ENCODE measurements around the gene FAR1.
"Not testable (repeated sequence)": the region's sequence is repeated elsewhere in the genome, so short reads cannot be mapped to it uniquely, and the experiment has no call there.

The FAR1 gene

GRCh38 chr11:13649619-13650018, 18.8 kb upstream of the FAR1 start:
- H3K36me3 ChIP-seq (ENCODE audit: insufficient read depth, low read depth, low read length): no peaks in the 10 kb centered on the region
- no peaks in the 10 kb centered on the region for H3K4me1 ChIP-seq (ENCODE audit: insufficient read depth, low read length)
- H3K4me3 ChIP-seq (ENCODE audit: low read length): no peak overlapping the region
- H3K27ac ChIP-seq (ENCODE audit: low read length): no peak overlapping the region
- H3K9me3 ChIP-seq (ENCODE audit: insufficient read depth, low read depth, low read length): no peaks in the 10 kb centered on the region
- no peaks in the 10 kb centered on the region for H3K27me3 ChIP-seq (ENCODE audit: insufficient read depth, low read length)
- H3K9ac ChIP-seq (ENCODE audit: low read depth, low read length): no peak overlapping the region

- not testable (repeated sequence) for H3K4me1 ChIP-seq (ENCODE audit: insufficient read depth, low read length); H3K36me3 ChIP-seq (ENCODE audit: insufficient read depth, low read depth, low read length); H3K9me3 ChIP-seq (ENCODE audit: insufficient read depth, low read depth, low read length); H3K9ac ChIP-seq (ENCODE audit: low read depth, low read length); H3K4me3 ChIP-seq (ENCODE audit: low read length); H3K27ac ChIP-seq (ENCODE audit: low read length); H3K27me3 ChIP-seq (ENCODE audit: insufficient read depth, low read length)
Observed at GRCh38 chr11:13651515-13651914, 17.0 kb upstream of the FAR1 start.

- no peak overlapping the region for H3K27ac ChIP-seq (ENCODE audit: low read length)
- no peaks in the 10 kb centered on the region for H3K27me3 ChIP-seq (ENCODE audit: insufficient read depth, low read length)
- H3K36me3 ChIP-seq (ENCODE audit: insufficient read depth, low read depth, low read length): no peaks in the 10 kb centered on the region
- no peak overlapping the region for H3K9ac ChIP-seq (ENCODE audit: low read depth, low read length)
- peaks cover 25% of the 10 kb centered on the region for H3K9me3 ChIP-seq (ENCODE audit: insufficient read depth, low read depth, low read length)
- H3K4me1 ChIP-seq (ENCODE audit: insufficient read depth, low read length): no peaks in the 10 kb centered on the region
- H3K4me3 ChIP-seq (ENCODE audit: low read length): no peak overlapping the region
Observed at GRCh38 chr11:13661074-13661623, 7.3 kb upstream of the FAR1 start.

GRCh38 chr11:13663631-13664071, 4.8 kb upstream of the FAR1 start:
- peaks cover 8% of the 10 kb centered on the region; the same call in 1 of the 2 replicates for H3K27me3 ChIP-seq (ENCODE audit: insufficient read depth, low read length)
- peaks cover 3% of the 10 kb centered on the region; the same call in 1 of the 2 replicates for H3K4me1 ChIP-seq (ENCODE audit: insufficient read depth, low read length)
- no peaks in the 10 kb centered on the region for H3K36me3 ChIP-seq (ENCODE audit: insufficient read depth, low read depth, low read length)
- H3K27ac ChIP-seq (ENCODE audit: low read length): no peak overlapping the region
- H3K9me3 ChIP-seq (ENCODE audit: insufficient read depth, low read depth, low read length): peaks cover 17% of the 10 kb centered on the region
- no peak overlapping the region for H3K9ac ChIP-seq (ENCODE audit: low read depth, low read length)
- no peak overlapping the region for H3K4me3 ChIP-seq (ENCODE audit: low read length)

- Histone ChIP-seq H3K4me3 (ENCODE audit: low read length) (no peak overlapping the region), H3K9me3 (ENCODE audit: insufficient read depth, low read depth, low read length) (peaks cover 10% of the 10 kb centered on the region), H3K9ac (ENCODE audit: low read depth, low read length) (no peak overlapping the region), H3K27ac (ENCODE audit: low read length) (no peak overlapping the region), H3K36me3 (ENCODE audit: insufficient read depth, low read depth, low read length) (no peaks in the 10 kb centered on the region), H3K27me3 (ENCODE audit: insufficient read depth, low read length) (peaks cover 8% of the 10 kb centered on the region; the same call in 1 of the 2 replicates), H3K4me1 (ENCODE audit: insufficient read depth, low read length) (peaks cover 3% of the 10 kb centered on the region; the same call in 1 of the 2 replicates)
Observed at GRCh38 chr11:13664351-13664750, 4.1 kb upstream of the FAR1 start.

GRCh38 chr11:13666708-13667107, 1.8 kb upstream of the FAR1 start:
- Histone ChIP-seq H3K9me3 (ENCODE audit: insufficient read depth, low read depth, low read length) (no peaks in the 10 kb centered on the region), H3K4me3 (ENCODE audit: low read length) (no peak overlapping the region), H3K36me3 (ENCODE audit: insufficient read depth, low read depth, low read length) (no peaks in the 10 kb centered on the region), H3K9ac (ENCODE audit: low read depth, low read length) (no peak overlapping the region), H3K27me3 (ENCODE audit: insufficient read depth, low read length) (peaks cover 8% of the 10 kb centered on the region; the same call in 1 of the 2 replicates), H3K4me1 (ENCODE audit: insufficient read depth, low read length) (peaks cover 7% of the 10 kb centered on the region), H3K27ac (ENCODE audit: low read length) (no peak overlapping the region)

- H3K36me3 ChIP-seq (ENCODE audit: insufficient read depth, low read depth, low read length): no peaks in the 10 kb centered on the region
- peak overlapping the region; percentile 86; the same call in 1 of the 2 replicates for H3K9ac ChIP-seq (ENCODE audit: low read depth, low read length)
- H3K4me1 ChIP-seq (ENCODE audit: insufficient read depth, low read length): peaks cover 7% of the 10 kb centered on the region
- H3K27me3 ChIP-seq (ENCODE audit: insufficient read depth, low read length): peaks cover 8% of the 10 kb centered on the region; the same call in 1 of the 2 replicates
- H3K4me3 ChIP-seq (ENCODE audit: low read length): peak overlapping the region; percentile 99
- H3K9me3 ChIP-seq (ENCODE audit: insufficient read depth, low read depth, low read length): no peaks in the 10 kb centered on the region
- no peak overlapping the region for H3K27ac ChIP-seq (ENCODE audit: low read length)
Observed at GRCh38 chr11:13667245-13667644, 1.2 kb upstream of the FAR1 start.

GRCh38 chr11:13667795-13668101, 720 bp upstream of the FAR1 start:
- Histone ChIP-seq H3K27me3 (ENCODE audit: insufficient read depth, low read length) (peaks cover 8% of the 10 kb centered on the region; the same call in 1 of the 2 replicates), H3K4me3 (ENCODE audit: low read length) (peak overlapping the region; percentile 99), H3K9ac (ENCODE audit: low read depth, low read length) (peak overlapping the region; percentile 86), H3K4me1 (ENCODE audit: insufficient read depth, low read length) (peaks cover 11% of the 10 kb centered on the region), H3K36me3 (ENCODE audit: insufficient read depth, low read depth, low read length) (no peaks in the 10 kb centered on the region), H3K27ac (ENCODE audit: low read length) (no peak overlapping the region), H3K9me3 (ENCODE audit: insufficient read depth, low read depth, low read length) (no peaks in the 10 kb centered on the region)

- Histone ChIP-seq H3K4me1 (ENCODE audit: insufficient read depth, low read length) (peaks cover 11% of the 10 kb centered on the region), H3K36me3 (ENCODE audit: insufficient read depth, low read depth, low read length) (no peaks in the 10 kb centered on the region), H3K27ac (ENCODE audit: low read length) (no peak overlapping the region), H3K9ac (ENCODE audit: low read depth, low read length) (peak overlapping the region; percentile 83), H3K9me3 (ENCODE audit: insufficient read depth, low read depth, low read length) (no peaks in the 10 kb centered on the region), H3K4me3 (ENCODE audit: low read length) (peak overlapping the region; percentile 99), H3K27me3 (ENCODE audit: insufficient read depth, low read length) (peaks cover 8% of the 10 kb centered on the region; the same call in 1 of the 2 replicates)
Observed at GRCh38 chr11:13668957-13669521, 571 bp downstream of the FAR1 start.

GRCh38 chr11:13669544-13670488, 1.3 kb downstream of the FAR1 start:
- H3K27me3 ChIP-seq (ENCODE audit: insufficient read depth, low read length): peaks cover 8% of the 10 kb centered on the region; the same call in 1 of the 2 replicates
- no peaks in the 10 kb centered on the region for H3K9me3 ChIP-seq (ENCODE audit: insufficient read depth, low read depth, low read length)
- H3K4me1 ChIP-seq (ENCODE audit: insufficient read depth, low read length): peaks cover 11% of the 10 kb centered on the region
- peak overlapping the region; percentile 99 for H3K4me3 ChIP-seq (ENCODE audit: low read length)
- peak overlapping the region; percentile 83 for H3K9ac ChIP-seq (ENCODE audit: low read depth, low read length)
- no peaks in the 10 kb centered on the region for H3K36me3 ChIP-seq (ENCODE audit: insufficient read depth, low read depth, low read length)
- H3K27ac ChIP-seq (ENCODE audit: low read length): no peak overlapping the region

GRCh38 chr11:13672576-13673210, 4.2 kb downstream of the FAR1 start:
- Histone ChIP-seq H3K9me3 (ENCODE audit: insufficient read depth, low read depth, low read length) (no peaks in the 10 kb centered on the region), H3K27me3 (ENCODE audit: insufficient read depth, low read length) (no peaks in the 10 kb centered on the region), H3K4me1 (ENCODE audit: insufficient read depth, low read length) (peaks cover 11% of the 10 kb centered on the region), H3K4me3 (ENCODE audit: low read length) (no peak overlapping the region), H3K36me3 (ENCODE audit: insufficient read depth, low read depth, low read length) (no peaks in the 10 kb centered on the region), H3K9ac (ENCODE audit: low read depth, low read length) (no peak overlapping the region), H3K27ac (ENCODE audit: low read length) (no peak overlapping the region)

All from iPS-20b (cell line).